WI38 (cell line): ENCODE results near the gene CCNE1.

Experiments used
- H3K4me3 ChIP-seq: 2 replicates; pipeline ENCODE4 v1.5.1; 2011; ENCODE audit warnings: low read depth, mild to moderate bottlenecking, control low read depth, low read length
- CTCF ChIP-seq: IDR thresholded peaks from 2 replicates; pipeline ENCODE4 v1.5.1; 2012; ENCODE audit warnings: low read depth, mild to moderate bottlenecking, control low read depth, low read length

Gene CCNE1

GRCh38 chr19:29804493-29804892 is 7.3 kb upstream of the CCNE1 start:
- no peak overlapping the region for H3K4me3 ChIP-seq
- no peak for TF ChIP-seq CTCF

DNA sequence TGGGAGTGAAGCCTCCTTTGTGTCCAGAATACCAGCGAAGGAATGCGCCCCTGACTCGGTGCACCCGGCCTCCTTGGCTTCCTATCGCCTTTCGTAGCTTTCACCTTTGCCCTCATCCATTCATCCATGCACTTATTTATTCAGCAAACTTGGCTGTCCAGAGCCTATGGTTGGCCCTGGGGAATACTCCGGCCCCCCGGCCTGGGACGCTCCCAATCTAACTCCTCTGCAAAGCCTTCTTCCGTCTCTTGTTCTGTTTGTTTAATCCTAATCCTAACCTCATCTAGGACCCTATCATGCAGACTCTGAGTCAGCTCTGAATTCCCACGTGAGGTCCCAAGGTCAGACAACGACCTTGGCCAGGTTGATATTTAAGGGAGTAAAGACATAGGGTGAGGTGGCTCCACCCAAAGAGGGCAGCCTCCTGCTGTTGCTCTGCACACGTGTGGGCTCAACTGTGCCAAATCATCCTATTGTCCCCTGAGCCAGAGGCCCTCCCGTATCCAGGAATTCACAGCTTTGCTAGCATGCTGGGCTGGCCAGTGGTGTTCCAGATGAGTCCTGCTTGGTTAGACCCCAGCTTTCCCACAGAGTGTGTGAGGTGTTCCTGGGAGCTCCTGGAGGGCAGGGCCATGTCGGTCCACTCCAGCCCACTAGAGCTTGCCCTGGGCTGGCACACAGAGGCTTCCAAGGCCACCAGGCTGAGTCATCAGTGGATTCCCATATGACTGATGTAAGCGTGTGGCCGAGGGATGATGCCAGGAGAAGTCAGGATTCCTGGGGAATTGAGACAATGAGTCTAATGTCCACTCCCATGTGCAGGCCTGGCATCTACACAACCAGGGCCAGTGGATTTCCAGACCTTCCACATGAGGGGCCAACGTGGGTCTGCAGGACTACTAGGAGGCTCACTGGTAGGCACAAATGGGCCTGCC is 6.5 kb upstream of the CCNE1 start:
- TF ChIP-seq CTCF: no peak
- H3K4me3 ChIP-seq: no peak overlapping the region

DNA sequence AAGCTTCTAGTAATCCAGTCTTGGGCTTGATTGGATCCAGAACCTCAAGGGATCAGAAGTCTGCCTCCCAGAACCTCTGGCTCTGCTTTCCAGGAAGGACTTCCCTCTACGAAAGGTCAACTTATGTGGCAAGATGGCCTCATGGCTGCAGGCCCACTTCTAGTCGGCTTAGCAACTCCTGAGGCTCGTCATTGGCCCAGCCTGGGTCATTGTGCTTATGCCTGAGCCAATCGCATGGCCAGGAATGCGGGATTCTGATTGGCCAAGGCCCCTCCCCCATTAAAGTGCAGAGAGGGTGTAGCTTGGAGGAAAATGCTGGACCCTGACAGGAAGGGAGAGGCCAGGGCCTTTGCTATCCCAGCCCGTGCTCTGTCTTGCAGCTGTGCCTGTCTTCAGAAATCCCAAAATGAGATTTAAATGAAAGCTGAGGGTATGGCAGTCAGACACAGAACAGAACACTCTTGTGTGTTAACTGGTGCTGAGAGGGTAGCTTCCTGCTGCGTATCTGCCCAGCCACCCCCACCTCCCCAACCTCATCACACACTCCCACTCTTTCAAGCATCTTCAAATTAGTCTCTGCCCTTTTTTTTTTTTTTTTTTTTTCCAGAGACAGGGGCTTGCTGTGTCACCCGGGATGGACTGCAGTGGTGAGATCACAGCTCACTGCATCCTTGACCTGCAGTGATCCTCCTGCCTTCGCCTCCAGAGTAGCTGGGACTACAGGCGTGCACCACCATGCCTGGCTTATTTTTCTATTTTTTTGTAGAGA is 5.5 kb upstream of the CCNE1 start:
- no peak for TF ChIP-seq CTCF
- no peak overlapping the region for H3K4me3 ChIP-seq

GRCh38 chr19:29807178-29807577 is 4.6 kb upstream of the CCNE1 start:
- no peak overlapping the region for H3K4me3 ChIP-seq
- no peak for TF ChIP-seq CTCF

GRCh38 chr19:29807870-29808405 is 3.9 kb upstream of the CCNE1 start:
- H3K4me3 ChIP-seq: no peak overlapping the region
- no peak for TF ChIP-seq CTCF

DNA sequence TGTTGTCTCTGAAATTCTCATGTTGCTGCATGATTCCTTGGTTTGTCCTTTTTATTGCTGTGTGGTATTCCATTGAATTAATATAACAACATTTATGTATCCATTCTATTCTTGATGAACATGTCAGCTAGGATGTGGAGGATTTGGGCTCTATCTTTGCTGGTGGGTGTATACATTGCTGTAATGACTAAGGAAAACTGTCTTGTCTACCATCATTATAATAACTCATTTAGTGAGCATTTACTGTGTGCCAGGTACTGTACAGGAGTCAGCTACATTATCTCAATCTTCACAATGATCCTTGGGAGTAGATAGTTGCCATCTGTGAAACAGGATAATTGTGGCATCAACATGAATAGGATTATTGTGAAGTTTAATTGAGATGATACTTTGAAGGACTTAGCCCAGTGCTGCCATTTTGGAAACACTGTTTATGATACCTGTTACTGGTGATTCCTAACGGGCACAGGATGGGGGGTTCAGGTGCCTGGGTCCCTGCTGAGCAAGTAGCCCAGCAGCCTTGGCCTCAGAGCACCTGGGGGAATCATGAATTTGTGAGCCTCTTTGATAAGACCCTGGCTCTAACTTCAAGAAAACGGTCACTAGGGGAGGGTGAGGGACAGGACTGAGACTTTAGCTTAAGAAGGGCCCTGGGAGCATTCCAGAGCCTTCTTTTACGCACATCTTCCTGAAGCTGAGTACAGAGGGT is 1.8 kb upstream of the CCNE1 start:
- H3K4me3 ChIP-seq: no peak overlapping the region

More for the DNA sequence above, 1.8 kb upstream of the CCNE1 start:
- TF ChIP-seq CTCF: no peak
